Transverse colon (tissue), 4 donors: ENCODE data around the gene NOC4L. TPM values are rescaled to one million over a fixed set of nuclear protein-coding genes. Genes with fewer than 3 reads are reported as not detected.

Experiments used
- DNase-seq: peaks from one replicate; pipeline ENCODE4 v3.0.0-alpha.2; 2019
- H3K27ac ChIP-seq, 4 donors: fragments of 200-600 bp; sonication (generic); 2 replicates each; pipeline ENCODE4 v1.5.1; 2016 to 2018; ENCODE audit warnings: inconsistent platforms in 4 of 4
- H3K27me3 ChIP-seq: fragments of 200-600 bp; sonication (generic); 2 replicates; pipeline ENCODE4 v1.5.1; 2017; ENCODE audit warnings: inconsistent platforms
- H3K36me3 ChIP-seq, 4 donors: fragments of 200-600 bp; sonication (generic); 2 replicates each; pipeline ENCODE4 v1.5.1; 2017 to 2019; ENCODE audit warnings: inconsistent platforms in 4 of 4
- H3K4me1 ChIP-seq, 4 donors: fragments of 200-600 bp; sonication (generic); 2 replicates each; pipeline ENCODE4 v1.5.1; 2017 to 2020; ENCODE audit warnings: inconsistent platforms in 4 of 4
- H3K4me3 ChIP-seq, 4 donors: fragments of 200-600 bp; sonication (generic); 1 replicate in 1 of 4; 2 replicates in 3 of 4; pipeline versions ENCODE4 v1.5.1 to v1.6.1; 2017 to 2019; ENCODE audit warnings: inconsistent platforms in 4 of 4
- H3K9me3 ChIP-seq, 2 donors: fragments of 200-600 bp; sonication (generic); 2 replicates each; pipeline ENCODE4 v1.5.1; 2017 to 2019; ENCODE audit warnings: inconsistent platforms in 2 of 2
- CTCF ChIP-seq, 5 experiments: fragments of 200-600 bp in 3 of 5; fragments of 450-650 bp in 2 of 5; sonication (generic) in 3 of 5; IDR thresholded peaks; 1 replicate in 2 of 5; 2 replicates in 3 of 5; pipeline ENCODE4 v1.5.1; 2016 to 2017; ENCODE audit warnings: antibody characterized with exemption in 5 of 5, inconsistent platforms in 3 of 5, mild to moderate bottlenecking in 2 of 5, moderate library complexity in 1 of 5
- EP300 ChIP-seq: sonication (generic); formaldehyde crosslinking; IDR thresholded peaks from one replicate; pipeline ENCODE4 v1.6.1; 2017; ENCODE audit warnings: antibody characterized with exemption, low read depth
- POLR2A ChIP-seq: fragments of 450-650 bp; IDR thresholded peaks from one replicate; pipeline ENCODE4 v1.6.1; 2016; ENCODE audit warnings: antibody characterized with exemption, mild to moderate bottlenecking, moderate library complexity
- POLR2AphosphoS5 ChIP-seq, 3 donors: sonication (generic); formaldehyde crosslinking; IDR thresholded peaks; one replicate each; pipeline ENCODE4 v1.6.1; 2016; ENCODE audit warnings: antibody characterized with exemption in 3 of 3
- WGBS, 2 donors: methylation state at CpG; one replicate each; pipeline ENCODE4 v1.1.5; 2018; ENCODE audit warnings: low coverage in 1 of 2; 5-methylcytosine and 5-hydroxymethylcytosine counted together
- in situ Hi-C, 4 donors: fragments of 200-750 bp; cut with MboI; loops; one replicate each; pipeline versions ENCODE4 v1.15.0 to v1.15.1; 2017; ENCODE audit warnings: low sequenced_read_pairs in 3 of 4, low pct_ligation_motif_present in 1 of 4, low pct_unique_long_range_greater_than_20kb in 1 of 4
- intact Hi-C: fragments of 100-400 bp; cut with DNase I; formaldehyde crosslinking; loops from one replicate; pipeline ENCODE4 v1.15.1; 2023; ENCODE audit warnings: low total_unique reads
- total RNA-seq, 4 donors: library from RNA; depleted of rRNA; stranded (reverse); fragments of >200 nt; gene quantifications; one replicate each; pipeline ENCODE4 v1.1.0, GENCODE V29; 2016

Gene NOC4L
- total RNA-seq, 4 donors from 2014 or later = 5.2 to 12.6 (median 9.9) TPM

- peaks cover 0 to 12% (median 4%) of the 10 kb centered on the region in 4 donors for H3K36me3 ChIP-seq
- H3K9me3 ChIP-seq = no peaks in the 10 kb centered on the region
- H3K4me3 ChIP-seq = no peak overlapping the region
- no peak for DNase-seq
- in situ Hi-C loops = no loop called here
- H3K27me3 ChIP-seq = no peaks in the 10 kb centered on the region
- intact Hi-C loops = no loop called here
- 91 to 94% methylated on average over 8 to 14 of the region's 14 CpGs for WGBS, 2 donors
- no peaks in the 10 kb centered on the region for H3K4me1 ChIP-seq
- H3K27ac ChIP-seq = no peak overlapping the region
- TF ChIP-seq POLR2A = no peak
- TF ChIP-seq CTCF (IDR thresholded peaks at IDR 0.05) = no peak
Observed at GRCh38 chr12:132121283-132121682, 23.0 kb upstream of the NOC4L start.

GRCh38 chr12:132123970-132124765 lies 20.1 kb upstream of the NOC4L start:
- intact Hi-C loops (no loop called here), in situ Hi-C loops (no loop called here)
- no peaks in the 10 kb centered on the region for H3K9me3 ChIP-seq
- no peaks in the 10 kb centered on the region for H3K27me3 ChIP-seq
- no peaks in the 10 kb centered on the region for H3K4me1 ChIP-seq
- WGBS, 2 donors = 73 to 96% methylated on average over 5 to 12 of the region's 12 CpGs
- no peak overlapping the region for H3K27ac ChIP-seq
- no peak for DNase-seq
- H3K4me3 ChIP-seq = no peak overlapping the region
- H3K36me3 ChIP-seq = peaks cover 0 to 23% (median 8%) of the 10 kb centered on the region in 4 donors
- TF ChIP-seq EP300 (no peak), CTCF (IDR thresholded peaks at IDR 0.05) (no peak), POLR2AphosphoS5 (IDR thresholded peaks at IDR 0.05) (no peak), POLR2A (no peak)

GRCh38 chr12:132124766-132125425 lies 19.4 kb upstream of the NOC4L start:
- Histone ChIP-seq H3K4me3 (no peak overlapping the region), H3K9me3 (no peaks in the 10 kb centered on the region), H3K36me3 (peaks cover 0 to 23% (median 8%) of the 10 kb centered on the region in 4 donors), H3K4me1 (no peaks in the 10 kb centered on the region), H3K27me3 (no peaks in the 10 kb centered on the region), H3K27ac (no peak overlapping the region)
- no peak for TF ChIP-seq CTCF (IDR thresholded peaks at IDR 0.05)
- in situ Hi-C loops (no loop called here), intact Hi-C loops (no loop called here)
- WGBS, 2 donors = 97% methylated on average over 19 of the region's 19 CpGs; no CpG with 5 or more reads in 1 of the 2 donors
- DNase-seq = no peak

GRCh38 chr12:132125736-132126135 lies 18.5 kb upstream of the NOC4L start:
- Histone ChIP-seq H3K9me3 (no peaks in the 10 kb centered on the region), H3K27ac (no peak overlapping the region), H3K4me3 (no peak overlapping the region), H3K27me3 (no peaks in the 10 kb centered on the region), H3K4me1 (no peaks in the 10 kb centered on the region), H3K36me3 (peaks cover 0 to 23% (median 8%) of the 10 kb centered on the region in 4 donors)
- intact Hi-C loops (no loop called here), in situ Hi-C loops (no loop called here)
- TF ChIP-seq CTCF (IDR thresholded peaks at IDR 0.05) = no peak
- no peak for TF ChIP-seq POLR2AphosphoS5 (IDR thresholded peaks at IDR 0.05)
- DNase-seq = no peak
- 80 to 94% methylated on average over 2 to 12 of the region's 12 CpGs for WGBS, 2 donors
